Lung (tissue), 12 donors: ENCODE data around the gene RXRA. TPM values are rescaled to one million over a fixed set of nuclear protein-coding genes. Genes with fewer than 3 reads are reported as not detected.

Source experiments
- ATAC-seq: fragments of 200-7000 bp; cut with Tn5 transposase; one replicate; pipeline ENCODE4 v1.9.1; 2020; ENCODE audit warnings: moderate number of reproducible peaks; ENCODE audit not compliant: insufficient read depth, low FRiP score
- DNase-seq, 3 donors: peaks; one replicate each; pipeline ENCODE4 v3.0.0-alpha.2; 2013 to 2017
- H3K27ac ChIP-seq, 2 donors: one replicate each; pipeline ENCODE4 v1.5.1; 2013; ENCODE audit warnings: mild to moderate bottlenecking in 2 of 2, moderate library complexity in 2 of 2, control low read depth in 1 of 2, inconsistent platforms in 1 of 2, low read depth in 1 of 2, low read length in 1 of 2
- H3K27me3 ChIP-seq, 3 donors: one replicate each; pipeline ENCODE4 v1.5.1; 2013; ENCODE audit warnings: low read length in 2 of 3; ENCODE audit not compliant: control insufficient read depth in 3 of 3, insufficient read depth in 3 of 3
- H3K36me3 ChIP-seq, 4 donors: one replicate each; pipeline ENCODE4 v1.5.1; 2013; ENCODE audit warnings: low read length in 4 of 4, mild to moderate bottlenecking in 1 of 4, moderate library complexity in 1 of 4; ENCODE audit not compliant: control insufficient read depth in 4 of 4, insufficient read depth in 4 of 4
- H3K4me1 ChIP-seq, 5 donors: one replicate each; pipeline ENCODE4 v1.5.1; 2013; ENCODE audit warnings: low read length in 5 of 5, mild to moderate bottlenecking in 2 of 5, moderate library complexity in 1 of 5; ENCODE audit not compliant: control insufficient read depth in 5 of 5, insufficient read depth in 5 of 5
- H3K4me3 ChIP-seq: one replicate; pipeline ENCODE4 v1.5.1; 2013; ENCODE audit warnings: mild to moderate bottlenecking, control low read depth, moderate library complexity
- H3K9ac ChIP-seq, 2 donors: one replicate each; pipeline ENCODE4 v1.5.1; 2013; ENCODE audit warnings: low read length in 2 of 2, control low read depth in 1 of 2; ENCODE audit not compliant: insufficient read depth in 1 of 2
- H3K9me3 ChIP-seq, 4 donors: one replicate each; pipeline ENCODE4 v1.5.1; 2013; ENCODE audit warnings: low read length in 3 of 4, mild to moderate bottlenecking in 1 of 4, moderate library complexity in 1 of 4; ENCODE audit not compliant: control insufficient read depth in 4 of 4, insufficient read depth in 3 of 4
- CTCF ChIP-seq: IDR thresholded peaks from 2 replicates; pipeline ENCODE4 v1.5.1; 2012; ENCODE audit warnings: mild to moderate bottlenecking; ENCODE audit errors: control extremely low read depth, extremely low read depth
- WGBS, 2 donors: extraction: QIAGEN DNeasy Blood & Tissue Kit; methylation state at CpG; one replicate each; pipeline ENCODE4 v1.1.7; 2013; 5-methylcytosine and 5-hydroxymethylcytosine counted together
- polyA plus RNA-seq, 2 donors: library from polyadenylated mRNA; stranded (reverse); fragments of 200-250 nt; gene quantifications; one replicate each; pipeline ENCODE4 v1.2.1, GENCODE V29; 2013
- total RNA-seq, 2 donors: library from RNA; depleted of rRNA in 1 of 2; stranded (reverse); fragments of >200 nt in 1 of 2; gene quantifications; one replicate each; pipeline ENCODE4 v1.2.1, GENCODE V29; 2014 to 2021
- donor health status: control.
- donor health status: control.
- donor health status: Bipolar disorder and iron deficiency.
- donor health status: healthy.
- donor health status: DM: yes; HTN: yes; CAD: no.

The RXRA gene
- total and polyA plus RNA-seq, 4 donors = 24.2 to 85.2 (median 52.2) TPM

- Histone ChIP-seq H3K27ac (no peak overlapping the region), H3K4me3 (no peak overlapping the region), H3K9me3 (no peaks in the 10 kb centered on the region), H3K36me3 (peaks cover 0 to 2% (median 0%) of the 10 kb centered on the region in 4 donors), H3K9ac (no peak overlapping the region), H3K27me3 (no peaks in the 10 kb centered on the region), H3K4me1 (peaks cover 0 to 67% (median 35%) of the 10 kb centered on the region in 5 donors)
- 83 to 93% methylated on average over 17 of the region's 17 CpGs for WGBS, 2 donors
- DNase-seq = peak; percentile 38 to 65 (median 65)
- no peak for ATAC-seq
- TF ChIP-seq CTCF = no peak
Measured at GRCh38 chr9:134388976-134389375, 62.7 kb downstream of the RXRA start.

- no peak for TF ChIP-seq CTCF
- WGBS, 2 donors = 89 to 94% methylated on average over 12 to 13 of the region's 13 CpGs
- no peak for DNase-seq
Measured at GRCh38 chr9:134389642-134390041, 63.4 kb downstream of the RXRA start.

GRCh38 chr9:134390537-134390936 is 64.3 kb downstream of the RXRA start:
- TF ChIP-seq CTCF = no peak
- no peak overlapping the region for H3K9ac ChIP-seq
- H3K27ac ChIP-seq = peak overlapping the region in 1 of 2 donors; percentile 9

More at GRCh38 chr9:134389642-134390041, 63.4 kb downstream of the RXRA start:
- peaks cover 0 to 2% (median 0%) of the 10 kb centered on the region in 4 donors for H3K36me3 ChIP-seq
- no peak overlapping the region for H3K27ac ChIP-seq
- H3K27me3 ChIP-seq = no peaks in the 10 kb centered on the region
- H3K4me1 ChIP-seq = peaks cover under 1 to 70% (median 35%) of the 10 kb centered on the region in 5 donors
- H3K9me3 ChIP-seq = no peaks in the 10 kb centered on the region
- no peak overlapping the region for H3K9ac ChIP-seq
- ATAC-seq = no peak
- H3K4me3 ChIP-seq = no peak overlapping the region

GRCh38 chr9:134390947-134391318 is 64.7 kb downstream of the RXRA start:
- ATAC-seq = no peak
- Histone ChIP-seq H3K27ac (peak overlapping the region in 1 of 2 donors; percentile 9), H3K4me3 (no peak overlapping the region), H3K9ac (no peak overlapping the region), H3K36me3 (peaks cover 0 to 2% (median 0%) of the 10 kb centered on the region in 4 donors), H3K9me3 (no peaks in the 10 kb centered on the region), H3K27me3 (no peaks in the 10 kb centered on the region), H3K4me1 (peaks cover 3 to 75% (median 33%) of the 10 kb centered on the region in 5 donors)
- no peak for TF ChIP-seq CTCF
- 78 to 80% methylated on average over 11 of the region's 11 CpGs for WGBS, 2 donors
- DNase-seq = no peak

More at GRCh38 chr9:134390537-134390936, 64.3 kb downstream of the RXRA start:
- Histone ChIP-seq H3K36me3 (peaks cover 0 to 2% (median 0%) of the 10 kb centered on the region in 4 donors), H3K4me1 (peaks cover 3 to 73% (median 33%) of the 10 kb centered on the region in 5 donors), H3K9me3 (no peaks in the 10 kb centered on the region), H3K4me3 (no peak overlapping the region), H3K27me3 (no peaks in the 10 kb centered on the region)
- DNase-seq = no peak
- no peak for ATAC-seq
- 83 to 85% methylated on average over 17 of the region's 17 CpGs for WGBS, 2 donors
